K562 (cell line): ENCODE data around the gene ZNF41. TPM values are rescaled to one million over a fixed set of nuclear protein-coding genes. Genes with fewer than 3 reads are reported as not detected.

Experiments
- ATAC-seq: fragments of 200-7000 bp; cut with Tn5 transposase; 3 replicates; pipeline ENCODE4 v1.9.1; 2020; ENCODE audit warnings: moderate library complexity
- BruUV-seq: library from RNA; stranded (reverse); fragments of 400-500 nt; replicated peaks from 2 replicates; lab custom pipeline; 2021; lab: Mats Ljungman, UMichigan
- CTCF ChIA-PET: fragments of 300-600 bp; formaldehyde crosslinking; extraction: SDS; loops from one replicate; lab custom pipeline; 2021; ENCODE audit warnings: low intra/inter-chr PET ratio; lab: Yijun Ruan, JAX
- POLR2A ChIA-PET: fragments of 300-600, 350-650 bp; sonication (Branson Sonifier 250); formaldehyde crosslinking; extraction: SDS; loops from one replicate; lab custom pipeline; 2021; ENCODE audit warnings: antibody characterized with exemption, inconsistent platforms; lab: Yijun Ruan, JAX
- DNase-seq, 4 experiments: peaks; one replicate each; pipeline versions ENCODE4 v3.0.0 to v3.0.0-alpha.2; 2011 to 2018; ENCODE audit warnings: low spot score in 3 of 4, mixed read lengths in 3 of 4; ENCODE audit errors: extremely low read depth in 1 of 4
- FAIRE-seq: peaks from 2 replicates; lab custom pipeline; 2011; peaks lifted over from hg19 to GRCh38; lab: Jason Lieb, UNC
- H2AFZ ChIP-seq: 2 replicates; pipeline ENCODE4 v1.6.0; 2011; ENCODE audit warnings: low read depth, low read length, control low read depth, inconsistent platforms
- H3K27ac ChIP-seq: fragments of 200-600 bp; 3 replicates; pipeline ENCODE4 v1.8.0; 2011; ENCODE audit warnings: low read depth, mild to moderate bottlenecking, control low read depth, inconsistent platforms, low read length, moderate library complexity, mixed read lengths; ENCODE audit errors: extremely low read depth
- H3K27me3 ChIP-seq, 2 experiments: fragments of 300-600 bp in 1 of 2; 2 replicates in 1 of 2; 3 replicates in 1 of 2; pipeline versions ENCODE4 v1.6.0 to v1.8.0; 2011; ENCODE audit warnings: inconsistent platforms in 2 of 2, low read length in 2 of 2, mild to moderate bottlenecking in 1 of 2, mixed read lengths in 1 of 2, moderate library complexity in 1 of 2; ENCODE audit not compliant: control insufficient read depth in 2 of 2, insufficient read depth in 2 of 2
- H3K36me3 ChIP-seq: fragments of 300-600 bp; 3 replicates; pipeline ENCODE4 v1.8.0; 2011; ENCODE audit warnings: mild to moderate bottlenecking, low read length, inconsistent platforms; ENCODE audit not compliant: control insufficient read depth, insufficient read depth
- H3K4me1 ChIP-seq, 2 experiments: fragments of 200-600 bp in 1 of 2; replicated peaks in 1 of 2; 2 replicates in 1 of 2; 3 replicates in 1 of 2; pipeline versions ENCODE4 v1.5.1 to v1.8.0; 2011; ENCODE audit warnings: inconsistent platforms in 2 of 2, low read length in 2 of 2, mild to moderate bottlenecking in 1 of 2, mixed read lengths in 1 of 2, moderate library complexity in 1 of 2; ENCODE audit not compliant: control insufficient read depth in 2 of 2, insufficient read depth in 2 of 2
- H3K4me2 ChIP-seq: 2 replicates; pipeline ENCODE4 v1.6.1; 2011; ENCODE audit warnings: low read length, control low read depth, inconsistent platforms, mixed read lengths; ENCODE audit not compliant: insufficient read depth
- H3K4me3 ChIP-seq: fragments of 200-600 bp; sonication (generic), shearing (Covaris generic); 2 replicates; pipeline ENCODE4 v1.5.1; 2016; ENCODE audit warnings: control low read depth, inconsistent platforms
- H3K79me2 ChIP-seq: fragments of 200-600 bp; 3 replicates; pipeline ENCODE4 v1.8.0; 2011; ENCODE audit warnings: low read length, inconsistent platforms; ENCODE audit not compliant: control insufficient read depth, insufficient read depth
- H3K9ac ChIP-seq, 2 experiments: 2 replicates each; pipeline versions ENCODE4 v1.6.0 to v1.6.1; 2011; ENCODE audit warnings: low read depth in 2 of 2, low read length in 2 of 2, control low read depth in 1 of 2, inconsistent platforms in 1 of 2, mild to moderate bottlenecking in 1 of 2, mixed read lengths in 1 of 2; ENCODE audit not compliant: insufficient read depth in 1 of 2
- H3K9me1 ChIP-seq: one replicate; pipeline ENCODE4 v1.6.0; 2011; ENCODE audit warnings: inconsistent platforms, mild to moderate bottlenecking, low read length, moderate library complexity; ENCODE audit not compliant: control insufficient read depth, insufficient read depth
- H3K9me3 ChIP-seq: replicated peaks from 2 replicates; pipeline ENCODE4 v1.5.1; 2011; ENCODE audit warnings: low read depth, low read length, inconsistent platforms; ENCODE audit not compliant: control insufficient read depth, insufficient read depth
- H4K20me1 ChIP-seq: replicated peaks from 2 replicates; pipeline ENCODE4 v1.6.1; 2011; ENCODE audit warnings: low read length, inconsistent platforms, mixed read lengths; ENCODE audit not compliant: control insufficient read depth, insufficient read depth
- HIVEP1 ChIP-seq: fragments of 250-450 bp; sonication (Bioruptor Pico); IDR thresholded peaks from 2 replicates; pipeline ENCODE4 v1.4.0; 2020; ENCODE audit warnings: mild to moderate bottlenecking
- HMGXB4 ChIP-seq: sonication (generic); formaldehyde crosslinking; IDR thresholded peaks from 2 replicates; pipeline ENCODE4 v1.8.1; 2023; ENCODE audit warnings: mild to moderate bottlenecking, missing genetic modification reagents
- NCOA2 ChIP-seq, 2 experiments: fragments of 450-650 bp; IDR thresholded peaks; 2 replicates each; pipeline ENCODE4 v1.6.1; 2018; ENCODE audit warnings: mild to moderate bottlenecking in 2 of 2, moderate library complexity in 1 of 2; ENCODE audit not compliant: partially characterized antibody in 2 of 2
- NR4A1 ChIP-seq, 2 experiments: fragments of 250-450 bp in 1 of 2; fragments of 450-650 bp in 1 of 2; sonication (Bioruptor Pico) in 1 of 2; IDR thresholded peaks; 2 replicates each; pipeline versions ENCODE4 v1.4.0 to v1.6.1; 2016 to 2020; ENCODE audit warnings: mild to moderate bottlenecking in 2 of 2, missing compliant biosample characterization in 1 of 2, missing genetic modification characterization in 1 of 2, moderate library complexity in 1 of 2
- PTTG1 ChIP-seq: fragments of 450-650 bp; IDR thresholded peaks from 2 replicates; pipeline ENCODE4 v1.6.1; 2016; ENCODE audit warnings: low read depth, mild to moderate bottlenecking, missing genetic modification characterization, missing compliant biosample characterization
- SMARCA5 ChIP-seq: fragments of 450-650 bp; IDR thresholded peaks from 2 replicates; pipeline ENCODE4 v1.6.1; 2016
- ZNF184 ChIP-seq: sonication (generic); formaldehyde crosslinking; IDR thresholded peaks from 2 replicates; pipeline ENCODE4 v1.5.0; 2020; ENCODE audit warnings: missing genetic modification reagents
- WGBS: fragments of 100-300 bp; shearing (Covaris generic); methylation state at CpG from one replicate; pipeline ENCODE4 v1.1.6; 2016; ENCODE audit warnings: low coverage, mixed read lengths; ENCODE audit not compliant: insufficient coverage; ENCODE audit errors: missing lambda C conversion rate; 5-methylcytosine and 5-hydroxymethylcytosine counted together
- in situ Hi-C: fragments of 300-500 bp; cut with MboI; formaldehyde crosslinking; loops from 4 replicates; pipeline ENCODE4 v1.15.0; 2018; ENCODE audit warnings: inconsistent platforms, mixed read lengths
- intact Hi-C: fragments of 100-400 bp; cut with micrococcal nuclease; formaldehyde crosslinking; loops from 2 replicates; pipeline ENCODE4 v1.14.2; 2022
- polyA plus RNA-seq, 8 experiments: library from polyadenylated mRNA; depleted of rRNA in 4 of 8; stranded (reverse) in 5 of 8; unstranded in 3 of 8; fragments of >200 nt; fragmentation: Nextera tagmentation in 2 of 8; fragmentation: Illumina TruSeq in 1 of 8; extraction: Ambion mirVana in 2 of 8; extraction: Trizol in 1 of 8; gene quantifications; 2 replicates each; pipeline versions ENCODE4 v1.2.1 to v1.2.3, GENCODE V29; 2011 to 2014; ENCODE audit warnings: inconsistent platforms in 1 of 8, missing spikeins in 1 of 8
- total RNA-seq, 7 experiments: library from RNA; depleted of rRNA in 6 of 7; stranded (reverse); fragments of >200 nt in 6 of 7; fragmentation: Illumina TruSeq in 2 of 7; extraction: Trizol in 2 of 7; gene quantifications; 2 replicates each; pipeline versions ENCODE4 v1.2.1 to v1.2.3, GENCODE V29; 2011 to 2021; ENCODE audit warnings: low replicate concordance in 1 of 7

Gene ZNF41
- total and polyA plus RNA-seq, 9 of the 15 experiments (the other 6 are each of a cell fraction or from before 2014, with no cell fraction given) = 0.53 to 8.6 (median 6.6) TPM

- H3K27me3 ChIP-seq = no peaks in the 10 kb centered on the region
- in situ Hi-C loops (no loop called here), intact Hi-C loops (no loop called here)
- WGBS = 4% methylated on average over 2 of the region's 2 CpGs
- no peaks in the 10 kb centered on the region for H4K20me1 ChIP-seq
- POLR2A ChIA-PET = no interaction called here
- H3K4me1 ChIP-seq = no peaks in the 10 kb centered on the region
- TF ChIP-seq HMGXB4 = no peak
- TF ChIP-seq HIVEP1 (CRISPR knock-in tag) = no peak
- no peak for TF ChIP-seq NCOA2 (IDR thresholded peaks at IDR 0.05; ENCODE audit: partially characterized antibody in 2 of 2)
- TF ChIP-seq PTTG1 (tag) = no peak
- TF ChIP-seq SMARCA5 = no peak
- TF ChIP-seq NR4A1 (CRISPR knock-in tag; IDR thresholded peaks at IDR 0.05) = no peak
- no peak for TF ChIP-seq NR4A1 (tag; IDR thresholded peaks at IDR 0.05)
- peak; percentile 66; the same call in 1 of the 2 replicates for TF ChIP-seq ZNF184 (CRISPR knock-in tag)
- TF ChIP-seq, all 486 proteins: peak for 1
- Histone ChIP-seq H3K9ac (no peak overlapping the region), H3K27ac (no peak overlapping the region), H3K4me2 (no peak overlapping the region), H3K36me3 (no peaks in the 10 kb centered on the region), H3K79me2 (no peaks in the 10 kb centered on the region), H2AFZ (no peak overlapping the region), H3K9me1 (no peaks in the 10 kb centered on the region), H3K9me3 (no peaks in the 10 kb centered on the region), H3K4me3 (no peak overlapping the region)
- FAIRE-seq (no peak), ATAC-seq (no peak), DNase-seq (no peak)
- BruUV-seq = no TSS peak
- CTCF ChIA-PET = no interaction called here
Observed at GRCh38 chrX:47422444-47422843, 60.6 kb downstream of the ZNF41 start.
